ENCODE measurements around the gene PPP1R14D.
A peak's percentile ranks its signal among the peaks of the same experiment; 100 is the strongest.
"Not testable (repeated sequence)": the region's sequence is repeated elsewhere in the genome, so short reads cannot be mapped to it uniquely, and the experiment has no call there.

PPP1R14D gene

DNA sequence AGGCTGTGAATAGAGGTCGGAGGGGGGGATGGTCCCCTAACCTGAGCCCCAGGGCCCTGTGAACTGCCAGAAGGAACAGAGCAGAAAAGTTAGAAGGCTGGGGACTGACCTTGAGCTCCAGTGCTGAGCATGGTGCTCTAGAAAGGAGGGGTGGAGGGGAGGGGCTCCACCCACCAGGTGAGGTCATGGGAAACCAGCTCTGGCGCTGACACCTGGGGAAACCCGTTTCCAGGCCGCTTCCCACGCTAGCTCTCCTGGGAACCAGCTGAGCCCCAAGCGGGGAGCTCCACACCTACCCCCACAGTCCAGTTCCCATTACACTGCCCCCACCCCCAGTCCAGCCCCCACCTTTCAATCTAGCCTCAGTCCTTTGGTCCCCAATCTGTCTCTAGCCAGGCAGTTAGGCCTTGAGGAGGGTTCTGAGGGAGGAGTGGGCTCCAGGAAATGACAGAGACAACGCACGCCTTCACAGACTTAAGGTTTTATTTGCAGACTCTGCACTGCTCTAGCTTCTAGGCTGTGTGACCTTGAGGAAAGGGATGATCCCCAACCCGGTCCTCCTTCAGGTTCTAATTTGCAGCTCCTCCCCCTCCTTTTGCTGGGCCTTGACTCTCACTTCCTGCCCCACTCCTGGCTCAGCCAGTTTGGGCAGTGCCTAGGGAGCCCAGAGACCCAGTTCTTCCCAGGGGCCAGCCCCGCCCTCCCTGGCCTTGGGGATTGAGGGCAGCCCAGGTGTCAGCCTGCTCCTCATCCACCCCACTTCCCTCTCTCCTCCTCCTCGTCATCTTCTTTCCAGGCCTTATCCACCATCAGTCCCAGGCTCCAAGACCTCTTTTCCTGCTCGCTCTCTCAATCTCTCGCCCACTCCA, 43.5 kb upstream of the PPP1R14D start:
- peak; percentile 87 for DNase-seq (ENCODE audit: low spot score)
- TF ChIP-seq, protein P1, sequence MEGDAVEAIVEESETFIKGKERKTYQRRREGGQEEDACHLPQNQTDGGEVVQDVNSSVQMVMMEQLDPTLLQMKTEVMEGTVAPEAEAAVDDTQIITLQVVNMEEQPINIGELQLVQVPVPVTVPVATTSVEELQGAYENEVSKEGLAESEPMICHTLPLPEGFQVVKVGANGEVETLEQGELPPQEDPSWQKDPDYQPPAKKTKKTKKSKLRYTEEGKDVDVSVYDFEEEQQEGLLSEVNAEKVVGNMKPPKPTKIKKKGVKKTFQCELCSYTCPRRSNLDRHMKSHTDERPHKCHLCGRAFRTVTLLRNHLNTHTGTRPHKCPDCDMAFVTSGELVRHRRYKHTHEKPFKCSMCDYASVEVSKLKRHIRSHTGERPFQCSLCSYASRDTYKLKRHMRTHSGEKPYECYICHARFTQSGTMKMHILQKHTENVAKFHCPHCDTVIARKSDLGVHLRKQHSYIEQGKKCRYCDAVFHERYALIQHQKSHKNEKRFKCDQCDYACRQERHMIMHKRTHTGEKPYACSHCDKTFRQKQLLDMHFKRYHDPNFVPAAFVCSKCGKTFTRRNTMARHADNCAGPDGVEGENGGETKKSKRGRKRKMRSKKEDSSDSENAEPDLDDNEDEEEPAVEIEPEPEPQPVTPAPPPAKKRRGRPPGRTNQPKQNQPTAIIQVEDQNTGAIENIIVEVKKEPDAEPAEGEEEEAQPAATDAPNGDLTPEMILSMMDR (IDR thresholded peaks at IDR 0.05; ENCODE audit: borderline replicate concordance, control extremely low read depth, extremely low read depth, insufficient read depth, missing control alignments), result no peak
- in situ Hi-C loops (cut with MboI; ENCODE audit: low sequenced_read_pairs, unreplicated experiment), result no loop called here

DNA sequence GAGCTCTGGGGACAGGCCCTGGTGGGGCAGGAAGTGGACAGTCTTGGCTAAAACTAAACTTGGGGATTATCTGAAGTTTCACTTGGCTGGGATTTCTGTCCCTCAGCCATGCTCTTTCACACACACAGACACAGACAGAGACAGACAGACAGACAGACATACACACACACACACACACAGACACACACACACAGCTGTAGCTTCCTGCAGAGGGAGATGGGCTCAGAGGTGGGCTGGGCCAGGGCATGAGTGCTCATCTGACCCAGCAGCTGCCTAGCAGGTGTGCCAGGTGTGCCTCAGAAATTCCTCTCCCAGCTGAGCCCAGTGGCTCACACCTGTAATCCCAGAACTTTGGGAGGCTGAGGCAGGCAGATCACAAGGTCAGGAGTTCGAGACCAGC, 42.2 kb upstream of the PPP1R14D start:
- DNase-seq (ENCODE audit: low spot score), result no peak
- in situ Hi-C loops (cut with MboI; ENCODE audit: low sequenced_read_pairs, unreplicated experiment), result no loop called here
- TF ChIP-seq, protein P1 (IDR thresholded peaks at IDR 0.05; ENCODE audit: borderline replicate concordance, control extremely low read depth, extremely low read depth, insufficient read depth, missing control alignments), result no peak

DNA sequence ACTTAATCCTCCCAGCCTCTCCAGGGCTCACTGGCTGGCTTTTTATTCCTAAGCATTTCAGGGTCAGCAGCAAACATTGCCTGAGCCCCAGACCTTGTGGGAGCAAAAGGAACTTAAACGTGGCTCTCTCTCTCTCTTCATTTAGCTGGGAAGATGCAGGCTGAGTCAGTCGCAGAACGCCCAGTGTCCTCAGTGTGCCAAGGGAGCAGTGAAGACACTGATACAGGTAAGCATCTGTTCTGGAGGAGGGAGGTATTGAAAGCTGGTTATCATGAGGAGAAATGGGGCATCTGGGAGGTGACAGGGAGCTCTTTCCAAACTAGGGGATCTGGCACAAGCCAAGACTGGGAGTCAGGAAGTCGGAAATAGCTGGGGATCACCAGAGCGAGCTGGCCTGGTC, 41.2 kb upstream of the PPP1R14D start:
- in situ Hi-C loops (cut with MboI; ENCODE audit: low sequenced_read_pairs, unreplicated experiment), result no loop called here
- TF ChIP-seq, protein P1 (IDR thresholded peaks at IDR 0.05; ENCODE audit: borderline replicate concordance, control extremely low read depth, extremely low read depth, insufficient read depth, missing control alignments), result no peak
- DNase-seq (ENCODE audit: low spot score), result no peak

DNA sequence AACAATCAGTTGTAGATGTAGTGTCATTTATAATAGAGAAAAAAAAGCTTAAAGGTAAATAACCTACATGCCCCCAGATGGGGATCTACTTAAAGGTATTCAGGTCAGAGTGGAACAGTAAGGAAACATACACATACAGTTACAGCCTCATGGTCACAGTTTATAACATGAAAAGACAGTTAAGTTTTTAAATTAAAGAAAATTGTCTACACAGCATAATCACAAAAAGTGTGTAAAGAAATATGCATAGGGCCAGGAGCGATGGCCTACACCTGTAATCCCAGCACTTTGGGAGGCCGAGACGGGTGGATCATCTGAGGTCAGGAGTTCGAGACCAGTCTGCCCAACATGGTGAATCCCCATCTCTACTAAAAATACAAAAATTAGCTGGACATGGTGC, 38.7 kb upstream of the PPP1R14D start:
- TF ChIP-seq, protein P1 (IDR thresholded peaks at IDR 0.05; ENCODE audit: borderline replicate concordance, control extremely low read depth, extremely low read depth, insufficient read depth, missing control alignments), result no peak
- in situ Hi-C loops (cut with MboI; ENCODE audit: low sequenced_read_pairs, unreplicated experiment), result no loop called here
- DNase-seq (ENCODE audit: low spot score), result no peak

DNA sequence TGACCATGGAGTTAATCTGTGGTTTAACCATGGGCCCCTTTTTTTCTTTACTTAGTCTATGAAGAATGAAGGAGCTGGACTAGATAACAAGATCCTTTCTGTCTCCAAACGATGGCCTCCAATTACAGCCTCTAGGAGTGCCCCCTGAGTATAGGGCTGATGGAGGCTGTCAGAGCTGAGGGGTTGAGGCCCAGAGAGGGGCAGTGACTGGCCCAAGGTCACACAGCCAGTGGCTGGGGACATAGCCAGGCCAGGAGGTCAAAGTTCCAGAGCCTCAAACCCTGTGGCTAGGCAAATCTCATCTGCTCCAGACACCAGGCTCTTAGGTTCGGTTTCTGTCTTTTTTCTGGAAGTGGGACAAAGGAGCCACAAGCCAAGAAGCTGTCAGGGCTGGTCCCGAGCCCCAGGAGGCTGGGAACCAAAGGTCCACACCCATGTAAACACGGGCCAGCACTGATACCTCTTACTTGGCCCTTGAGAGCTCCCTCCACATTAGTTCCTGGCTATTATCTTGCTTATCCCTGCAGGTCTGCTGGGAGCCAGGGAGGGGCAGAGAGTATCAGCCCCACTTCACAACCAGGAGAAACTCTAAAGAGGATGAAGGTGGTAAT, 35.3 kb upstream of the PPP1R14D start:
- DNase-seq (ENCODE audit: low spot score), result no peak
- TF ChIP-seq, protein P1 (IDR thresholded peaks at IDR 0.05; ENCODE audit: borderline replicate concordance, control extremely low read depth, extremely low read depth, insufficient read depth, missing control alignments), result no peak
- in situ Hi-C loops (cut with MboI; ENCODE audit: low sequenced_read_pairs, unreplicated experiment), result no loop called here

DNA sequence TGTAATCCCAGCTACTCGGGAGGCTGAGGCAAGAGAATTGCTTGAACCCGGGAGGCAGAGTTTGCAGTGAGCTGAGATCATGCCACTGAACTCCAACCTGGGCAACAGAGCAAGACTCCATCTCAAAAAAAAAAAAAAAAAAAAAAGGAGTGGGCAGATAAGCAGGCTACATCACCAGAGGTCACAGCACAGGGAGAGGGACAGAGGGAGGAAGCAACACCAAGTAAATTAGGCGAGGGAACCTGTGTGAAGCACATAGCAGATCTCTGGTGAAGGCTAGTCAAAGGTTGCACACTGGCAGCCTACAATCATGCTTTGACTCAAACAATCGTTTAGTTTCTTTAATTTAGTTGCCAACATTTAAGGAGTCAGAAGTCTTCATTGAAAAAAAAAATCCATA, 32.6 kb upstream of the PPP1R14D start:
- in situ Hi-C loops (cut with MboI; ENCODE audit: low sequenced_read_pairs, unreplicated experiment); DNase-seq (ENCODE audit: low spot score): not testable (repeated sequence)

DNA sequence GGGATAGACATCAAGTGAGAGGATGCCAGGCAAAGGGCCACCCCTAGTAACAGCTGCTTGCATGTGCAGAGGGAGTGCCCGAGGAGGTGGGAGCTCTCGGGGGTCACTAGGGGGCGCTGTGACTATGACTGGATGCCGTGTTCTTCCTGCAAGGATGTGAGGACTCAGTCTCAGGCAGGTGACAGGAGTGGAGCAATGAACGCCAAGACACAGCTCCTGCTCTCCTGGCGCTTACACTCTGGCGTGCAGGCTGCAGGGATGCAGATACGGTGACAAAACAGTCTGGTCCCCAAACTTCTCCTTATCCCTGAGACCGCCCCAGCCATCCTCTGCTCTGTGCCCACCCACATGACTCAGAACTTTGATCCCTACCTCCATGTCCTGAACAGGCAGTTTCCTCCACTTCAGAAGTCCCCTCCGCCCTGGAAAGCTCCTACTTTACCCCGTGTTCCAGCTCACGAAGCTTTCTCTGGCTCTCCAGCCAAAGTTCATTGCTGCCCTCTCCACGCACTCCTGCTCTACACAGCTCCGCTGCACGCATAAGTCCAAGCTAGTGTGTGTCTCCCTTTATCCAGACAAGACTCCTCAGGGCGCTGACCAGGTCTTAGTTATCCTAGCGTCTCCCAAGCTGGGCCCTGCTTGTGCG, 30.8 kb upstream of the PPP1R14D start:
- DNase-seq (ENCODE audit: low spot score), result peak; percentile 87
- in situ Hi-C loops (cut with MboI; ENCODE audit: low sequenced_read_pairs, unreplicated experiment), result no loop called here
- TF ChIP-seq, protein P1 (IDR thresholded peaks at IDR 0.05; ENCODE audit: borderline replicate concordance, control extremely low read depth, extremely low read depth, insufficient read depth, missing control alignments), result peak; percentile 81
